Kasumi-1 (cell line): ENCODE measurements around the gene ZNF512B.
"Not testable (repeated sequence)": the region's sequence is repeated elsewhere in the genome, so short reads cannot be mapped to it uniquely, and the experiment has no call there.

Source experiments
- DNase-seq, 2 experiments: peaks; one replicate each; lab custom pipeline; 2025; lab: John Stamatoyannopoulos, UW

ZNF512B gene

GRCh38 chr20:63963784-63964301 lies 5.9 kb downstream of the ZNF512B start:
- no peak for DNase-seq

- DNase-seq: no peak
Observed at GRCh38 chr20:63963348-63963741, 6.4 kb downstream of the ZNF512B start.

GRCh38 chr20:63962426-63963347 lies 7.0 kb downstream of the ZNF512B start:
- DNase-seq: no peak

GRCh38 chr20:63961664-63962425 lies 7.9 kb downstream of the ZNF512B start:
- no peak for DNase-seq

- DNase-seq: not testable (repeated sequence)
Observed at GRCh38 chr20:63960654-63961621, 8.8 kb downstream of the ZNF512B start.

GRCh38 chr20:63959699-63960075 lies 10.0 kb downstream of the ZNF512B start:
- DNase-seq: no peak

- no peak for DNase-seq
Observed at GRCh38 chr20:63958964-63959698, 10.6 kb downstream of the ZNF512B start.

- no peak for DNase-seq
Observed at GRCh38 chr20:63958471-63958870, 11.3 kb downstream of the ZNF512B start.

GRCh38 chr20:63957690-63958441 lies 11.9 kb downstream of the ZNF512B start:
- DNase-seq: peak; percentile 35 to 59

- peak; percentile 75 to 76 for DNase-seq
Observed at GRCh38 chr20:63957004-63957689, 12.6 kb downstream of the ZNF512B start.

GRCh38 chr20:63956664-63957003 lies 13.1 kb downstream of the ZNF512B start:
- no peak for DNase-seq

GRCh38 chr20:63955827-63956663 lies 13.7 kb downstream of the ZNF512B start, which contains the start of gene UCKL1:
Gene UCKL1 (minus strand): TSS chr20:63956416. CDS start chr20:63956372, 44 bp downstream.
- DNase-seq: peak; percentile 73 to 75

- DNase-seq: peak; percentile 10 to 24
Observed at GRCh38 chr20:63955281-63955826, 14.4 kb downstream of the ZNF512B start.

- DNase-seq: no peak
Observed at GRCh38 chr20:63953764-63954429, 15.8 kb downstream of the ZNF512B start.

- DNase-seq: no peak
Observed at GRCh38 chr20:63952769-63953168, 17.0 kb downstream of the ZNF512B start.

GRCh38 chr20:63952210-63952535 lies 17.6 kb downstream of the ZNF512B start:
- DNase-seq: no peak

GRCh38 chr20:63951398-63952209 lies 18.1 kb downstream of the ZNF512B start:
- DNase-seq: no peak
